Tibial artery (tissue), 4 donors: Measurements from ENCODE around the gene TNRC6B.

Source experiments
- DNase-seq, 2 donors: peaks; one replicate each; pipeline ENCODE4 v3.0.0-alpha.2; 2019
- H3K27ac ChIP-seq, 2 donors: fragments of 200-600 bp; sonication (generic) in 1 of 2; 1 replicate in 1 of 2; 2 replicates in 1 of 2; pipeline ENCODE4 v1.5.1; 2018 to 2019; ENCODE audit warnings: mild to moderate bottlenecking in 1 of 2
- H3K27me3 ChIP-seq, 2 donors: fragments of 200-600 bp; sonication (generic) in 1 of 2; one replicate each; pipeline versions ENCODE4 v1.5.1 to v1.6.0; 2016 to 2019
- H3K36me3 ChIP-seq, 3 donors: fragments of 200-600 bp; sonication (generic) in 2 of 3; one replicate each; pipeline ENCODE4 v1.5.1; 2016 to 2019; ENCODE audit warnings: mild to moderate bottlenecking in 2 of 3
- H3K4me1 ChIP-seq, 4 donors: fragments of 200-600 bp; sonication (generic) in 2 of 4; 1 replicate in 3 of 4; 2 replicates in 1 of 4; pipeline ENCODE4 v1.5.1; 2016 to 2019
- H3K4me3 ChIP-seq, 2 donors: fragments of 200-600 bp; sonication (generic) in 1 of 2; 1 replicate in 1 of 2; 2 replicates in 1 of 2; pipeline ENCODE4 v1.5.1; 2018 to 2019; ENCODE audit warnings: mild to moderate bottlenecking in 2 of 2
- H3K9me3 ChIP-seq, 3 donors: fragments of 200-600 bp; sonication (generic) in 1 of 3; one replicate each; pipeline ENCODE4 v1.5.1; 2016 to 2019
- intact Hi-C: fragments of 100-400 bp; cut with DNase I; formaldehyde crosslinking; loops from one replicate; pipeline ENCODE4 v1.15.0; 2023; ENCODE audit warnings: low total_unique reads
- TF ChIP-seq, protein P1 (sequence below), 2 experiments: fragments of 200-600 bp in 1 of 2; fragments of 450-650 bp in 1 of 2; IDR thresholded peaks; one replicate each; pipeline ENCODE4 v1.5.1; 2017 to 2019; ENCODE audit warnings: antibody characterized with exemption in 2 of 2, mild to moderate bottlenecking in 1 of 2, moderate library complexity in 1 of 2

The TNRC6B gene

DNA sequence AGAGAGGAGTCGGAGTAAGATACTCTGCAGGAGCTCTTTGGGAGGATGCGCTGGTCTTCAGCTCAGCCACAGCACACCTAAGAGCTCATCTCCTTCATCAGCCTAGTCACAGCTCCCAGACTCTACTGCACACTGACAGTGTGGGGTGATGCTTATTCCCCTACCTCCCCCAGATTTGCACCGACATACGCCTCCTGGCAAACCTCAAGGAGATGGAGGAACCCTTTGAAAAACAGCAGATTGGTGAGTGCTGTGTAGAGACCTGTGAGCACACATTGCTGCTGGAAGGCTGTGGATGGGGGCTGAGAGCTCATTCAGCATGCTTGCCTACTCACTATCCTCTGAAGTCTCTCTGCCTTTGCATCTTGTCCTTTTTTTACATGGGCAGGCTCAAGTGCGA, 183.4 kb downstream of the TNRC6B start:
- intact Hi-C loops: no loop called here

DNA sequence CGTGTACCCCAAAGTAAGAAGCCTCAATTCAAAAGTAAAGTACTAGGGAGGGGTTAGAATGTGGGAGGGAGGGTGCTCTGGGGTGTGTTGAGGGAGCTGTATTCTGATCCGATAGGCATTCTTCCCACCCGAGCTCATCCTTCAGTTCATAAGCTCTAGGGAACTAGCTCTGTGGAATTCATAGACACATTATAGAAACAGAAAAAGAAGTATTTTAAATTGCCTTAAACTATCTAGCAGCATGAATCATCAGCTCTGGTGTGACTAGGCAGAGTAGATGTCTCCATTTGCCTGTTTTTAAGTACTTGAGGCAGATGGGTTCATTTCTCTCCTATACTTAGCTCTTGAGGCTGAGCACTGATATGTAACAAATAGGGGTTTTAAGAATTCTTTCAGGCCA, 185.3 kb downstream of the TNRC6B start:
- Histone ChIP-seq H3K9me3 (no peaks in the 10 kb centered on the region), H3K4me3 (no peak overlapping the region), H3K27ac (no peak overlapping the region), H3K36me3 (peaks cover 71 to 100% (median 96%) of the 10 kb centered on the region in 3 donors), H3K4me1 (no peaks in the 10 kb centered on the region), H3K27me3 (no peaks in the 10 kb centered on the region)
- TF ChIP-seq, protein P1, sequence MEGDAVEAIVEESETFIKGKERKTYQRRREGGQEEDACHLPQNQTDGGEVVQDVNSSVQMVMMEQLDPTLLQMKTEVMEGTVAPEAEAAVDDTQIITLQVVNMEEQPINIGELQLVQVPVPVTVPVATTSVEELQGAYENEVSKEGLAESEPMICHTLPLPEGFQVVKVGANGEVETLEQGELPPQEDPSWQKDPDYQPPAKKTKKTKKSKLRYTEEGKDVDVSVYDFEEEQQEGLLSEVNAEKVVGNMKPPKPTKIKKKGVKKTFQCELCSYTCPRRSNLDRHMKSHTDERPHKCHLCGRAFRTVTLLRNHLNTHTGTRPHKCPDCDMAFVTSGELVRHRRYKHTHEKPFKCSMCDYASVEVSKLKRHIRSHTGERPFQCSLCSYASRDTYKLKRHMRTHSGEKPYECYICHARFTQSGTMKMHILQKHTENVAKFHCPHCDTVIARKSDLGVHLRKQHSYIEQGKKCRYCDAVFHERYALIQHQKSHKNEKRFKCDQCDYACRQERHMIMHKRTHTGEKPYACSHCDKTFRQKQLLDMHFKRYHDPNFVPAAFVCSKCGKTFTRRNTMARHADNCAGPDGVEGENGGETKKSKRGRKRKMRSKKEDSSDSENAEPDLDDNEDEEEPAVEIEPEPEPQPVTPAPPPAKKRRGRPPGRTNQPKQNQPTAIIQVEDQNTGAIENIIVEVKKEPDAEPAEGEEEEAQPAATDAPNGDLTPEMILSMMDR (IDR thresholded peaks at IDR 0.05): no peak
- no peak for DNase-seq
- intact Hi-C loops: no loop called here

More for the DNA sequence above, 183.4 kb downstream of the TNRC6B start:
- no peak for DNase-seq
- H3K4me1 ChIP-seq: no peaks in the 10 kb centered on the region
- H3K27me3 ChIP-seq: no peaks in the 10 kb centered on the region
- H3K4me3 ChIP-seq: no peak overlapping the region
- no peaks in the 10 kb centered on the region for H3K9me3 ChIP-seq
- H3K36me3 ChIP-seq: peaks cover 77 to 100% (median 86%) of the 10 kb centered on the region in 3 donors
- H3K27ac ChIP-seq: no peak overlapping the region
- TF ChIP-seq, protein P1 (IDR thresholded peaks at IDR 0.05): no peak

DNA sequence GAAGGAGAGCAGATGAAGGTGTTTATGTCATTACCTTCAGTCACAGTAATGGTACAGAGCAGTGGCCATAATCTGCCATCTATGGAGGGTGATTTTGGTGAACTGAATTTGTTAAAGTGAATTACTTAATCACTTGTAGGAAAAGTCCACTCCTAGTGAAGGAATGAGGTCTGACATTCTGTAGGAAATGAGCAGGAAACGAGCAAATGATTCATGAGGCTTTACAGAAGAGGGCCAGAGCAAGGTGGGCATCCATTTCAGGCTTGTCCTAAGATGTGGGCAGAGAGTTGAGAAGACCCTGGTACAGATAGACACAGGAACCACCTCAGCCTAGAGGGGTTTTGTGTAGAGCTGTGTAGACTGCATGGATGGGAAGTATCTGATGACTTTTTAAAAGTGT, 186.7 kb downstream of the TNRC6B start:
- intact Hi-C loops: no loop called here
- H3K4me3 ChIP-seq: no peak overlapping the region
- H3K4me1 ChIP-seq: no peaks in the 10 kb centered on the region
- no peaks in the 10 kb centered on the region for H3K27me3 ChIP-seq
- H3K27ac ChIP-seq: no peak overlapping the region
- H3K9me3 ChIP-seq: no peaks in the 10 kb centered on the region
- no peak for DNase-seq
- peaks cover 66 to 87% (median 87%) of the 10 kb centered on the region in 3 donors for H3K36me3 ChIP-seq
- TF ChIP-seq, protein P1 (IDR thresholded peaks at IDR 0.05): no peak

GRCh38 chr22:40366068-40366467, 188.3 kb downstream of the TNRC6B start:
- Histone ChIP-seq H3K9me3 (no peaks in the 10 kb centered on the region), H3K4me1 (peaks cover 0 to 3% (median 1%) of the 10 kb centered on the region in 4 donors), H3K36me3 (peaks cover 50 to 70% (median 70%) of the 10 kb centered on the region in 3 donors), H3K27ac (no peak overlapping the region), H3K27me3 (no peaks in the 10 kb centered on the region), H3K4me3 (no peak overlapping the region)
- DNase-seq: no peak
- TF ChIP-seq, protein P1 (IDR thresholded peaks at IDR 0.05): no peak
- intact Hi-C loops: no loop called here

- no peaks in the 10 kb centered on the region for H3K27me3 ChIP-seq
- H3K4me3 ChIP-seq: no peak overlapping the region
- TF ChIP-seq, protein P1 (IDR thresholded peaks at IDR 0.05): no peak
- H3K9me3 ChIP-seq: no peaks in the 10 kb centered on the region
- H3K27ac ChIP-seq: no peak overlapping the region
- H3K36me3 ChIP-seq: peaks cover 37 to 58% (median 57%) of the 10 kb centered on the region in 3 donors
- intact Hi-C loops: no loop called here
- no peak for DNase-seq
- peaks cover 0 to 7% (median 1%) of the 10 kb centered on the region in 4 donors for H3K4me1 ChIP-seq
Measured at GRCh38 chr22:40367342-40367741, 189.6 kb downstream of the TNRC6B start.

DNA sequence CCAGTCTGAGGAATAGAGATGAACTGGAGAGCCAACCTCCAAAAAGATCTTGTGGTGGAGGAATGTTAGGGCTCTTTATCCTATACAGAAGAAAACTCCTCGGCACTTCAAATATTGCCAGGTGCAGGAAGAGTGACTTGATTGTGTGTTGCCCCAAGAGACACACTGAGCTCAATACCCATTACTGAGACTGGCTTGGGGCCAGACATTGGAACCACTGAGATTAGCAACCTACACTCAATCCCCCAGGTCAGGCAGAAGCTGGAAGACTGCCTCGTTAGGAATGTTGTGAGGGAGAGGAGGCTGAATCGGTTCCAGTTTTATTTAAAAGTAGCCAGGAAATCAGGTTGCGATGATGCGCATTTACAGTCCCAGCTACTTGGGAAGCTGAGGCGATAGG, 190.3 kb downstream of the TNRC6B start:
- H3K27me3 ChIP-seq: no peaks in the 10 kb centered on the region
- intact Hi-C loops: no loop called here

More for the DNA sequence above, 190.3 kb downstream of the TNRC6B start:
- Histone ChIP-seq H3K36me3 (peaks cover 30 to 51% (median 51%) of the 10 kb centered on the region in 3 donors), H3K4me3 (no peak overlapping the region), H3K9me3 (no peaks in the 10 kb centered on the region), H3K27ac (no peak overlapping the region), H3K4me1 (peaks cover 0 to 7% (median 1%) of the 10 kb centered on the region in 4 donors)
- TF ChIP-seq, protein P1 (IDR thresholded peaks at IDR 0.05): no peak
- DNase-seq: no peak
